Measurements from ENCODE around the gene NTM.

DNA sequence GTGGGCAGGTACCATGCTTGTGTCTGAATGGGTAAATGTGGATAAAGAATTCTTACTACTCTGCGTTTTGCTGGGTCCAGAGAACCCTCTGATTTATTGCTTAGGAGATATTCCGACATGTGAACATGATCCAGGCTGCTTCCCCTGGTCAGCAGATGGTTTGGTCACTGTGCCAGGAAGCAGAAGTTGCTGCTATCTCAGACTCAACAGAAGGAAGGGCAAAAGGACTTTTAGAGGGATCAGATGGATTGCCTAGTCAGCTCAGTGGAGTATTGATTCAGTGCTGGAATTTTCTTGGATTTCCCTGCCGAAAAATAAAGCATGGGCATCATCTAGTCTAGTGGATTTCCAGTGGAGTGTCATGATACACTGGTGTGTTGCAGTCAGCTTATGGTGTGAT is 440.1 kb downstream of the NTM start:
- TF ChIP-seq, protein P1, sequence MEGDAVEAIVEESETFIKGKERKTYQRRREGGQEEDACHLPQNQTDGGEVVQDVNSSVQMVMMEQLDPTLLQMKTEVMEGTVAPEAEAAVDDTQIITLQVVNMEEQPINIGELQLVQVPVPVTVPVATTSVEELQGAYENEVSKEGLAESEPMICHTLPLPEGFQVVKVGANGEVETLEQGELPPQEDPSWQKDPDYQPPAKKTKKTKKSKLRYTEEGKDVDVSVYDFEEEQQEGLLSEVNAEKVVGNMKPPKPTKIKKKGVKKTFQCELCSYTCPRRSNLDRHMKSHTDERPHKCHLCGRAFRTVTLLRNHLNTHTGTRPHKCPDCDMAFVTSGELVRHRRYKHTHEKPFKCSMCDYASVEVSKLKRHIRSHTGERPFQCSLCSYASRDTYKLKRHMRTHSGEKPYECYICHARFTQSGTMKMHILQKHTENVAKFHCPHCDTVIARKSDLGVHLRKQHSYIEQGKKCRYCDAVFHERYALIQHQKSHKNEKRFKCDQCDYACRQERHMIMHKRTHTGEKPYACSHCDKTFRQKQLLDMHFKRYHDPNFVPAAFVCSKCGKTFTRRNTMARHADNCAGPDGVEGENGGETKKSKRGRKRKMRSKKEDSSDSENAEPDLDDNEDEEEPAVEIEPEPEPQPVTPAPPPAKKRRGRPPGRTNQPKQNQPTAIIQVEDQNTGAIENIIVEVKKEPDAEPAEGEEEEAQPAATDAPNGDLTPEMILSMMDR (conservative IDR thresholded peaks at IDR 0.05; ENCODE audit: low read depth, low read length) = no peak
- no peak for TF ChIP-seq EZH2 (IDR thresholded peaks at IDR 0.05; ENCODE audit: borderline replicate concordance, low read depth, low read length, poor library complexity, severe bottlenecking)
